Stimulated activated CD4-positive, alpha-beta T cell treated with anti-CD3 and anti-CD28 coated beads, Interleukin-2, amount 100 ng/mL, for 48 hours (primary cell): Measurements from ENCODE around the gene PGAP1.
A peak's percentile ranks its signal among the peaks of the same experiment; 100 is the strongest.

ENCODE experiments used
- DNase-seq, 2 donors: peaks; one replicate each; pipeline ENCODE4 v3.0.0-alpha.2; 2020

Gene PGAP1

GRCh38 chr2:196783431-196784094 lies 142.9 kb downstream of the PGAP1 start:
- DNase-seq: peak; percentile 20 to 32
